Hepatocyte (in vitro differentiated cells): ENCODE data around the gene FFAR2. TPM values are rescaled to one million over a fixed set of nuclear protein-coding genes. Genes with fewer than 3 reads are reported as not detected.

Source experiments
- DNase-seq: peaks from one replicate; pipeline ENCODE4 v3.0.0-alpha.2; 2016; ENCODE audit warnings: low spot score
- H2AFZ ChIP-seq: fragments of 200-600 bp; sonication (generic); 2 replicates; pipeline ENCODE4 v1.6.0; 2016; ENCODE audit warnings: antibody characterized with exemption, mild to moderate bottlenecking
- H3K27ac ChIP-seq: fragments of 200-600 bp; sonication (generic); 2 replicates; pipeline ENCODE4 v1.5.1; 2016; ENCODE audit warnings: mild to moderate bottlenecking
- H3K27me3 ChIP-seq: fragments of 200-600 bp; sonication (generic); 2 replicates; pipeline ENCODE4 v1.6.1; 2016
- H3K36me3 ChIP-seq: fragments of 200-600 bp; sonication (generic); replicated peaks from 2 replicates; pipeline ENCODE4 v1.5.1; 2016; ENCODE audit warnings: low read depth; ENCODE audit not compliant: insufficient read depth
- H3K4me1 ChIP-seq: fragments of 200-600 bp; sonication (generic); 2 replicates; pipeline ENCODE4 v1.5.1; 2016; ENCODE audit warnings: mild to moderate bottlenecking, moderate library complexity; ENCODE audit not compliant: insufficient read depth
- H3K4me2 ChIP-seq: fragments of 200-600 bp; sonication (generic); 2 replicates; pipeline ENCODE4 v1.6.0; 2016
- H3K4me3 ChIP-seq: fragments of 200-600 bp; sonication (generic); 2 replicates; pipeline ENCODE4 v1.5.1; 2016; ENCODE audit warnings: mild to moderate bottlenecking
- H3K79me2 ChIP-seq: fragments of 200-600 bp; sonication (generic); 2 replicates; pipeline ENCODE4 v1.6.0; 2017; ENCODE audit warnings: mild to moderate bottlenecking
- H3K9me2 ChIP-seq: fragments of 200-600 bp; sonication (generic); replicated peaks from 2 replicates; pipeline ENCODE4 v1.6.0; 2017; ENCODE audit warnings: mild to moderate bottlenecking; ENCODE audit not compliant: insufficient read depth
- H3K9me3 ChIP-seq: fragments of 200-600 bp; sonication (generic); 2 replicates; pipeline ENCODE4 v1.5.1; 2016; ENCODE audit warnings: low read depth, mild to moderate bottlenecking
- H4K20me1 ChIP-seq: fragments of 200-600 bp; sonication (generic); 2 replicates; pipeline ENCODE4 v1.6.0; 2016; ENCODE audit warnings: mild to moderate bottlenecking; ENCODE audit not compliant: insufficient read depth, poor library complexity, severe bottlenecking
- EZH2 ChIP-seq: fragments of 200-600 bp; sonication (generic); IDR thresholded peaks from 2 replicates; pipeline ENCODE4 v1.6.1; 2016; ENCODE audit warnings: antibody characterized with exemption, mild to moderate bottlenecking, borderline replicate concordance
- EZH2phosphoT487 ChIP-seq: fragments of 200-600 bp; sonication (generic); IDR thresholded peaks from one replicate; pipeline ENCODE4 v1.6.1; 2018; ENCODE audit warnings: antibody characterized with exemption, mild to moderate bottlenecking, low read depth, moderate library complexity; ENCODE audit not compliant: unreplicated experiment, severe bottlenecking
- WGBS: methylation state at CpG from one replicate; pipeline ENCODE4 v1.1.6; 2016; ENCODE audit warnings: low lambda C conversion rate; ENCODE audit errors: missing lambda C conversion rate; 5-methylcytosine and 5-hydroxymethylcytosine counted together
- polyA plus RNA-seq: library from polyadenylated mRNA; unstranded; fragments of >200 nt; fragmentation: Nextera tagmentation; extraction: Ambion mirVana; gene quantifications from 2 replicates; pipeline ENCODE4 v1.2.1, GENCODE V29; 2016
- total RNA-seq: library from RNA; depleted of rRNA; stranded (reverse); fragments of >200 nt; gene quantifications from 2 replicates; pipeline ENCODE4 v1.2.3, GENCODE V29; 2014
- TF ChIP-seq, protein P1 (sequence below): fragments of 200-600 bp; sonication (generic); IDR thresholded peaks from 2 replicates; pipeline ENCODE4 v1.5.1; 2016; ENCODE audit warnings: antibody characterized with exemption, mild to moderate bottlenecking; ENCODE audit not compliant: poor library complexity

The FFAR2 gene
- total and polyA plus RNA-seq, 2 experiments from 2014 or later: 0.20 TPM; not detected in 1

DNA sequence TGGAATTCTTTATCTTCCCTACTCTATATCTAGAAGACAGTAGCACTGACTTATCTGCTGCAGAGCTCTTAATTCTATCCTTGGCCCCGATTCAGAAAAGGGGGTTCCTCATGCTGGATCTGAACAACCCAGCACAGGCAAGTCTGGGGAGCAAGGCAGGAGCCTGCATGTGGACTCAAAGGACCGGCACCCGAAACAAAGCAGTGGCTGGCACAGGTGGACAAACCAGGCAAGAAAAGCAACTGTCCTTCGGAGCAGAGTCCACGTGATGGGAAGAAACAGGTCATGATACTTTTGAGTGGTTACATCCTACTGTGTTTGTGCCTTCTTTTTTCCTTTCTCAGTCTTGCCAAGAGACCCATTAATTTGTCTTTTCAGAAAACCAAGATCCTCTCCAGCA lies 38.9 kb upstream of the FFAR2 start:
- H3K9me3 ChIP-seq: no peaks in the 10 kb centered on the region
- no peaks in the 10 kb centered on the region for H3K27me3 ChIP-seq
- no peak overlapping the region for H3K27ac ChIP-seq
- no peaks in the 10 kb centered on the region for H4K20me1 ChIP-seq
- H3K4me1 ChIP-seq: no peaks in the 10 kb centered on the region
- H3K9me2 ChIP-seq: no peaks in the 10 kb centered on the region
- DNase-seq: no peak
- TF ChIP-seq EZH2phosphoT487 (no peak), EZH2 (no peak)
- TF ChIP-seq, protein P1, sequence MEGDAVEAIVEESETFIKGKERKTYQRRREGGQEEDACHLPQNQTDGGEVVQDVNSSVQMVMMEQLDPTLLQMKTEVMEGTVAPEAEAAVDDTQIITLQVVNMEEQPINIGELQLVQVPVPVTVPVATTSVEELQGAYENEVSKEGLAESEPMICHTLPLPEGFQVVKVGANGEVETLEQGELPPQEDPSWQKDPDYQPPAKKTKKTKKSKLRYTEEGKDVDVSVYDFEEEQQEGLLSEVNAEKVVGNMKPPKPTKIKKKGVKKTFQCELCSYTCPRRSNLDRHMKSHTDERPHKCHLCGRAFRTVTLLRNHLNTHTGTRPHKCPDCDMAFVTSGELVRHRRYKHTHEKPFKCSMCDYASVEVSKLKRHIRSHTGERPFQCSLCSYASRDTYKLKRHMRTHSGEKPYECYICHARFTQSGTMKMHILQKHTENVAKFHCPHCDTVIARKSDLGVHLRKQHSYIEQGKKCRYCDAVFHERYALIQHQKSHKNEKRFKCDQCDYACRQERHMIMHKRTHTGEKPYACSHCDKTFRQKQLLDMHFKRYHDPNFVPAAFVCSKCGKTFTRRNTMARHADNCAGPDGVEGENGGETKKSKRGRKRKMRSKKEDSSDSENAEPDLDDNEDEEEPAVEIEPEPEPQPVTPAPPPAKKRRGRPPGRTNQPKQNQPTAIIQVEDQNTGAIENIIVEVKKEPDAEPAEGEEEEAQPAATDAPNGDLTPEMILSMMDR: no peak
- H3K4me3 ChIP-seq: no peak overlapping the region
- no peaks in the 10 kb centered on the region for H3K36me3 ChIP-seq
- no peaks in the 10 kb centered on the region for H3K79me2 ChIP-seq
- no peak overlapping the region for H3K4me2 ChIP-seq
- no peak overlapping the region for H2AFZ ChIP-seq
- WGBS: 82% methylated on average over 5 of the region's 5 CpGs

DNA sequence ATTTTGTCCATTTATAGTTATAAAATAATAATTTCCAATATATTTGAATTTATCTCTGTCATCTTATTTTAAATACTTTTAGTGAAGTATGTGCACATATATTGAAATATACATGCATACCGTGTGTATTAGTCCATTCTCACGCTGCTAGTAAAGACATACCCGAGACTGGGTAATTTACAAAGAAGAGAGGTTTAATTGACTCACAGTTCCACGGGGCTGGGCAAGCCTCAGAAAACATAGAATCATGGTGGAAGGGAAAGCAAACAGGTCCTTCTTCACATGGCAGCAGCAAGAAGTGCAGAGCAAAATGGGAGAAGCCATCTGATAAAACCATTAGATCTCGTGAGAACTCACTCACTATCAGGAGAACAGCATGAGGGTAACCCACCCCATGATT lies 37.6 kb upstream of the FFAR2 start:
- Histone ChIP-seq H3K79me2 (no peaks in the 10 kb centered on the region), H2AFZ (no peak overlapping the region), H3K9me3 (no peaks in the 10 kb centered on the region), H3K4me2 (no peak overlapping the region), H3K36me3 (no peaks in the 10 kb centered on the region), H3K4me3 (no peak overlapping the region), H4K20me1 (no peaks in the 10 kb centered on the region), H3K9me2 (no peaks in the 10 kb centered on the region), H3K4me1 (no peaks in the 10 kb centered on the region), H3K27ac (no peak overlapping the region), H3K27me3 (no peaks in the 10 kb centered on the region)
- WGBS: 80% methylated on average over 5 of the region's 5 CpGs
- no peak for TF ChIP-seq EZH2phosphoT487
- TF ChIP-seq, protein P1: no peak
- TF ChIP-seq EZH2: no peak
- no peak for DNase-seq

DNA sequence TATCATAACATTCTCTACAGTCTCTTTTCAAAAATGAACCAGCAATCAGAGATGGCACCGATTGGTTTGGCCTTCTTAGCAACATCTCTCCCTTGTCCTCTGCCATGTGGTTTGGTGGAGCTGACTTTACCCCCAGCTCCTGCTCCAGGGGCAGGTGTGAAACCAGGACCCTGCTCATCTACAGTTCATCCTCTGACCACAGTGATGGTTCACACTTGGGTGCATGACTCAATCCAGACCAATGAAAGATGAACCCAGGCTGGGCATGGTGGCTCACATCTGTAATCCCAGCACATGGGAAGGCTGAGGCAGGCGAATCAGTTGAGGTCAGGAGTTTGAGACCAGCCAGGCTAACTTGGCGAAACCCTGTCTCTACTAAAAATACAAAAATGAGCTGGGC lies 33.6 kb upstream of the FFAR2 start:
- TF ChIP-seq, protein P1: no peak
- TF ChIP-seq EZH2 (no peak), EZH2phosphoT487 (no peak)
- Histone ChIP-seq H3K27me3 (peaks cover 6% of the 10 kb centered on the region), H3K36me3 (no peaks in the 10 kb centered on the region), H3K4me1 (no peaks in the 10 kb centered on the region), H3K9me3 (no peaks in the 10 kb centered on the region), H3K79me2 (no peaks in the 10 kb centered on the region), H3K27ac (no peak overlapping the region), H3K4me2 (no peak overlapping the region), H3K4me3 (no peak overlapping the region), H2AFZ (no peak overlapping the region), H3K9me2 (no peaks in the 10 kb centered on the region), H4K20me1 (no peaks in the 10 kb centered on the region)
- no peak for DNase-seq
- 92% methylated on average over 3 of the region's 3 CpGs for WGBS

DNA sequence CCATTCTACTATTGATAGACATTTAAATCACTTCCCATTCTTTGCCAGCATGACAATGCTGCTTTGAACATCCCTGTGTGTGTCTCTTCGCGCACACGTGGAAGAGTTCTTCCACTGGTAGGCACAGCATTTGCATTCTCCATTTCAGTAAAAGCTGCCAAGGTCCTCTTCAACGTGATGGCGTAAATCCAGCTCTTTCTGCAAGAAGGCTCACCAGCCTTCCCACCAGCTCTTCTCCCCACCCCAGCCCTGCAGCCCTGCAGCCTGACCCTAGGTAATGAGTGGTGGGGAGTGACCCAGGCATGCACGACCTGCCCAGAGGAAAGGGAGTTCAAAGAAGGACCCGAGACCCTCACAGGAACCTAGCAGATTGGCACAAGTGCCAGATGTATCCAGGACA lies 31.7 kb upstream of the FFAR2 start:
- no peaks in the 10 kb centered on the region for H3K36me3 ChIP-seq
- H3K79me2 ChIP-seq: no peaks in the 10 kb centered on the region
- no peak overlapping the region for H2AFZ ChIP-seq
- no peak overlapping the region for H3K4me3 ChIP-seq
- no peaks in the 10 kb centered on the region for H3K9me3 ChIP-seq
- H3K4me1 ChIP-seq: peaks cover 4% of the 10 kb centered on the region
- 88% methylated on average over 7 of the region's 7 CpGs for WGBS
- TF ChIP-seq EZH2phosphoT487 (no peak), EZH2 (no peak)
- TF ChIP-seq, protein P1: no peak
- H3K27ac ChIP-seq: no peak overlapping the region
- no peak for DNase-seq
- no peaks in the 10 kb centered on the region for H3K9me2 ChIP-seq
- no peak overlapping the region for H3K4me2 ChIP-seq
- H4K20me1 ChIP-seq: no peaks in the 10 kb centered on the region
- peaks cover 6% of the 10 kb centered on the region for H3K27me3 ChIP-seq
